Activated naive CD8-positive, alpha-beta T cell treated with anti-CD3 and anti-CD28 coated beads for 36 hours (primary cell): Measurements from ENCODE around the gene TNIP2. TPM values are rescaled to one million over a fixed set of nuclear protein-coding genes. Genes with fewer than 3 reads are reported as not detected.
"Not testable (repeated sequence)": the region's sequence is repeated elsewhere in the genome, so short reads cannot be mapped to it uniquely, and the experiment has no call there.

Experiments
- DNase-seq: peaks from one replicate; pipeline ENCODE4 v3.0.0; 2021
- H3K27ac Mint-ChIP-seq: one replicate; pipeline ENCODE4 v1.8.0; 2022; ENCODE audit warnings: mild to moderate bottlenecking, moderate library complexity, mixed read lengths
- H3K27me3 Mint-ChIP-seq: one replicate; pipeline ENCODE4 v1.8.0; 2022; ENCODE audit warnings: mild to moderate bottlenecking, mixed read lengths
- H3K36me3 Mint-ChIP-seq: one replicate; pipeline ENCODE4 v1.8.0; 2021; ENCODE audit warnings: mild to moderate bottlenecking, mixed read lengths
- H3K4me1 Mint-ChIP-seq: one replicate; pipeline ENCODE4 v1.8.0; 2021; ENCODE audit warnings: mixed read lengths
- H3K4me3 Mint-ChIP-seq: one replicate; pipeline ENCODE4 v1.8.0; 2022; ENCODE audit warnings: mild to moderate bottlenecking, moderate library complexity, mixed read lengths
- H3K9me3 Mint-ChIP-seq: one replicate; pipeline ENCODE4 v1.8.0; 2022; ENCODE audit warnings: mixed read lengths
- total RNA-seq, 2 experiments: library from RNA; stranded (reverse); gene quantifications; one replicate each; pipeline ENCODE4 v1.2.3, GENCODE V29; 2021

The TNIP2 gene
- total RNA-seq, 2 experiments from 2014 or later = 50.0 to 50.3 TPM

- not testable (repeated sequence) for H3K9me3 Mint-ChIP-seq, DNase-seq, H3K36me3 Mint-ChIP-seq, H3K27me3 Mint-ChIP-seq, H3K4me1 Mint-ChIP-seq, H3K4me3 Mint-ChIP-seq, H3K27ac Mint-ChIP-seq
These were observed 6.6 kb upstream of the TNIP2 start for GRCh38 chr4:2762486-2763370.

GRCh38 chr4:2762048-2762447 is 5.9 kb upstream of the TNIP2 start:
- H3K4me1 Mint-ChIP-seq = peaks cover 4% of the 10 kb centered on the region
- no peaks in the 10 kb centered on the region for H3K36me3 Mint-ChIP-seq
- H3K9me3 Mint-ChIP-seq = no peaks in the 10 kb centered on the region
- no peak overlapping the region for H3K27ac Mint-ChIP-seq
- H3K4me3 Mint-ChIP-seq = no peak overlapping the region
- H3K27me3 Mint-ChIP-seq = no peaks in the 10 kb centered on the region
- no peak for DNase-seq

- H3K4me1 Mint-ChIP-seq = peaks cover 8% of the 10 kb centered on the region
- H3K4me3 Mint-ChIP-seq = no peak overlapping the region
- no peaks in the 10 kb centered on the region for H3K27me3 Mint-ChIP-seq
- peak; percentile 30 for DNase-seq
- no peaks in the 10 kb centered on the region for H3K36me3 Mint-ChIP-seq
- no peaks in the 10 kb centered on the region for H3K9me3 Mint-ChIP-seq
- no peak overlapping the region for H3K27ac Mint-ChIP-seq
These were observed 5.1 kb upstream of the TNIP2 start for GRCh38 chr4:2761035-2761923.

GRCh38 chr4:2757426-2757825 is 1.3 kb upstream of the TNIP2 start:
- no peak overlapping the region for H3K4me3 Mint-ChIP-seq
- no peak for DNase-seq
- no peaks in the 10 kb centered on the region for H3K27me3 Mint-ChIP-seq
- peaks cover 4% of the 10 kb centered on the region for H3K36me3 Mint-ChIP-seq
- no peak overlapping the region for H3K27ac Mint-ChIP-seq
- no peaks in the 10 kb centered on the region for H3K9me3 Mint-ChIP-seq
- peaks cover 25% of the 10 kb centered on the region for H3K4me1 Mint-ChIP-seq

- H3K9me3 Mint-ChIP-seq = no peaks in the 10 kb centered on the region
- H3K27me3 Mint-ChIP-seq = no peaks in the 10 kb centered on the region
- H3K36me3 Mint-ChIP-seq = peaks cover 4% of the 10 kb centered on the region
- H3K4me3 Mint-ChIP-seq = peak overlapping the region; percentile 59
- H3K4me1 Mint-ChIP-seq = peaks cover 25% of the 10 kb centered on the region
- H3K27ac Mint-ChIP-seq = peak overlapping the region; percentile 45
- DNase-seq = no peak
These were observed 685 bp upstream of the TNIP2 start for GRCh38 chr4:2756691-2757350.

GRCh38 chr4:2754848-2755819 is 1.0 kb downstream of the TNIP2 start:
- peak overlapping the region; percentile 84 for H3K4me3 Mint-ChIP-seq
- H3K27ac Mint-ChIP-seq = peak overlapping the region; percentile 75
- H3K4me1 Mint-ChIP-seq = peaks cover 24% of the 10 kb centered on the region
- DNase-seq = no peak
- H3K9me3 Mint-ChIP-seq = no peaks in the 10 kb centered on the region
- no peaks in the 10 kb centered on the region for H3K27me3 Mint-ChIP-seq
- peaks cover 4% of the 10 kb centered on the region for H3K36me3 Mint-ChIP-seq

GRCh38 chr4:2753436-2753835 is 2.7 kb downstream of the TNIP2 start:
- H3K27me3 Mint-ChIP-seq = no peaks in the 10 kb centered on the region
- H3K4me1 Mint-ChIP-seq = peaks cover 28% of the 10 kb centered on the region
- DNase-seq = no peak
- no peak overlapping the region for H3K27ac Mint-ChIP-seq
- no peaks in the 10 kb centered on the region for H3K9me3 Mint-ChIP-seq
- peaks cover 4% of the 10 kb centered on the region for H3K36me3 Mint-ChIP-seq
- H3K4me3 Mint-ChIP-seq = no peak overlapping the region

GRCh38 chr4:2750719-2751605 is 5.2 kb downstream of the TNIP2 start:
- Mint-ChIP-seq H3K27me3 (no peaks in the 10 kb centered on the region), H3K27ac (no peak overlapping the region), H3K36me3 (peaks cover 18% of the 10 kb centered on the region), H3K9me3 (no peaks in the 10 kb centered on the region), H3K4me3 (no peak overlapping the region), H3K4me1 (peaks cover 45% of the 10 kb centered on the region)
- no peak for DNase-seq

- Mint-ChIP-seq H3K4me1 (peaks cover 40% of the 10 kb centered on the region), H3K4me3 (peak overlapping the region; percentile 16), H3K27me3 (no peaks in the 10 kb centered on the region), H3K9me3 (no peaks in the 10 kb centered on the region), H3K36me3 (peaks cover 34% of the 10 kb centered on the region), H3K27ac (peak overlapping the region; percentile 93)
- DNase-seq = no peak
These were observed 9.0 kb downstream of the TNIP2 start for GRCh38 chr4:2746891-2747695.

- peak overlapping the region; percentile 16 for H3K4me3 Mint-ChIP-seq
- H3K9me3 Mint-ChIP-seq = no peaks in the 10 kb centered on the region
- peaks cover 40% of the 10 kb centered on the region for H3K4me1 Mint-ChIP-seq
- peaks cover 34% of the 10 kb centered on the region for H3K36me3 Mint-ChIP-seq
- H3K27me3 Mint-ChIP-seq = no peaks in the 10 kb centered on the region
- peak; percentile 95 for DNase-seq
- peak overlapping the region; percentile 93 for H3K27ac Mint-ChIP-seq
These were observed 9.9 kb downstream of the TNIP2 start for GRCh38 chr4:2745981-2746806.

- no peaks in the 10 kb centered on the region for H3K9me3 Mint-ChIP-seq
- no peak for DNase-seq
- peaks cover 34% of the 10 kb centered on the region for H3K36me3 Mint-ChIP-seq
- no peaks in the 10 kb centered on the region for H3K27me3 Mint-ChIP-seq
- peaks cover 40% of the 10 kb centered on the region for H3K4me1 Mint-ChIP-seq
- peak overlapping the region; percentile 93 for H3K27ac Mint-ChIP-seq
- peak overlapping the region; percentile 16 for H3K4me3 Mint-ChIP-seq
These were observed 10.6 kb downstream of the TNIP2 start for GRCh38 chr4:2745516-2745915.
